Stimulated activated CD8-positive, alpha-beta memory T cell treated with anti-CD3 and anti-CD28 coated beads, Interleukin-2, amount 100 ng/mL, for 48 hours (primary cell): ENCODE data around the gene LATS2.

ENCODE experiments used
- DNase-seq, 2 donors: peaks; one replicate each; pipeline ENCODE4 v3.0.0-alpha.2; 2020; ENCODE audit warnings: low read depth in 2 of 2

The LATS2 gene

DNA sequence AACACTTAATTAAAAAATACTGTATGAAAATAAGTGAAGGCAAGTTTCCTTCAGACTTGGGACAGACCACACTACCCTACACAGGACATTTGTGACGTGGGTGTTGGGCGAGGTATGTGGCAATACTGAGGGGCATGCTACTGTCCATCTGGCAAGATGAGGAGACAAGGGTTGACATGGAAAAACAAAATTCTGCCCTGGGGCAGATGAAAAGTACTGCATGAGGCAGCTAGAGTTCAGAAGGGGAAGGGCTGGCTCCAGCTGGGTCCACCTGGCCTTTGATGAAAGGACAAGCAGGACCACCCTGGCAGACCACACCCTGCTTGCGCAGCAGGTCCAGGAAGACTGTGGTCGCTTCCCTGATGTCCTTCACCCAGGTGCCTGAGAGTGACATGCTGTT, 43.2 kb downstream of the LATS2 start:
- DNase-seq, result no peak

DNA sequence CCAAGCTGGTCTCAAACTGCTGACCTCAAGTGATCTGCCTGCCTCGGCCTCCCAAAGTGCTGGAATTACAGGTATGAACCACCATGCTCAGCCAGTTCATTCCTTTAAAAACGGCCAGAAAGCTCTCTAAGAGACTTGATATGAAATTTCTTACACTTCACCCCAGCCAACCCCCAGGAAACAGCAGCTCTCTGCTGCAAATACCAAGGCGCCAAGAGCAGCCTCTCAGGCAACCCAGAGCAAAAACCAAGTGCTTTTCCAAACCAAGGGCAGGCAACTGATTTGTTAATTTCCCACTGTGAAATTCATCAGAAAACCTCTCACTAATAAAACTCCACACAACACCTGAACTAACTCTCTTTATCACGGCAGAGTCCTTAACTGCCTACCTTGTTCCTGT, 44.9 kb downstream of the LATS2 start:
- DNase-seq, result no peak

DNA sequence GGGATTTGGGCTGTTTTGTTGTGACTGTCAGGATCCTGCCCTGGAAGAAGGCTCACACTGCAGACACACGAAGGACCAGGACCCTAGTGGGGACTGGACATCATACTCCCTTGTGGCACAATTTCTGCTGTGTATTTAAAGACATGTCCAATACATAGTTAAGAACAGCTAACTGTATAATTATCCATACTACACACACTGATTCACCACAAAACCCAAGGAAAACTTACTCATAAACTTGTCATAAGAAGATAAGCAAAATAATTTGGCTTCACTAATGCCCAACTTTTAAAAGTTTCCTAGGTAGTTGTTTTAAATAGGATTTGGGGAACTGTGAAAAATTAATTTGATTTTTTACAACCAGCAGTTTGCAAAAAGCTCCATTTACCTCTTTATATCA, 46.1 kb downstream of the LATS2 start:
- DNase-seq, result no peak

DNA sequence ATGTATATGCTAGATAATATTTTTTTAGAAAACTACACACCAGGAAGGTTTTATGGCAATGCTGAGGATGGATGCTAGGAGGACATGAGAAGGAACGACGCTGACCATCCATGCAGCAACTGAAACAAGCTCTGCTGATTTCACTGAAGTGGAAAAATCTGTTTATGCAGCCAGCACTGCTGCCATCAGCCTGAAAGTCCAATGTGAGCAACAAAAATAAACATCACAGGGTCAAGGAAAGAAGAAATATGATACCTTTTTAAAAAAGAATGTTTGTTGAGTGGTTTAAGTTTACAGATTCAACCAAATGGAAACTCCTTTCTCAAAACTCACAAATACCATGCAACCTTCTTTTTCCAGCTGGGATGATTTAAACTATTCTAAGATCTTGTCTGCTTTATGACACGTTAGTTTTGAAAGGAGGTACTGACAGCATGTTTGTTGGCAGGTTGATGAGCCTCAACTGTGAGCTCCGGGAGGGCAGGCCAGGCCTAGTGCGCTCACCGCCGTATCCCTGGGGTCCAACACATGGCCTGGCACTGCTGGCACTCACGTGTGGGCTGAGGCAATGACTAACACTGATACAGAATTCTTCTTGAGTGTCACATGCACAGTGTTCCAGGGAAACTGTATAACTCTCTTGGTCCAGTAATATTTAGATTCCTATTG, 46.8 kb downstream of the LATS2 start:
- no peak for DNase-seq

DNA sequence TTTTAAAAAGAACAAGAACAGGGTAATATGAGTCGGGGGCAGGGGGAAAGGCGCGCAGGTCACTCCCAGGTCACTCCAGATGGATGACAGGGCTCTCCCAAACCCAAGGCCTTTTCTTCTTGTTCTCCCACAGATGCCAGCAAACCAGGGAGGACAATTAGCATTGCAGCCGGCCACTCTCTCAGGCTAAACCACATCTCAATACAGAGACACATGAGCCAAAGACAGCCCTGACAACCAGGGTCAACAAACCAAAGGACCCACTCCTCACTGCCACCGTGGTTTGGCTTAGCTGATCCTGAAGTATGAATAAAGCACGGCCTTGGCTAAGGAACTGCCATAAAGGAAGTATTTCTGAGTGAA, 47.3 kb downstream of the LATS2 start:
- no peak for DNase-seq

DNA sequence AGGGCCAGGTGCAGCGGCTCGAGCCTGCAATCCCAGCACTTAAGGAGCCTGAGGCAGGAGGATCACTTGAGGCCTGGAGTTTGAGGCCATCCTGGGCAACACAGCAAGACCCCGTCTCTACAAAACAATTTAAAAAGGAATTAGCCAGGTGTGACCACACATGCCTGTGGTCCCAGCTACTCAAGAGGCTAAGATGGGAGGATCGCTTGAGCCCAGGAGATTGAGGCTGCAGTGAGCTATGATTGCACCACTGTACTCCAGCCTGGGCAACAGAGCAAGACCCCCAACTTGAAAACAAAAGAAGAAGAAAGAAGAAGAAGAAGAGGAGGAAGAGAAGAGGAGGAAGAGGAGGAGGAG, 47.7 kb downstream of the LATS2 start:
- DNase-seq, result no peak

DNA sequence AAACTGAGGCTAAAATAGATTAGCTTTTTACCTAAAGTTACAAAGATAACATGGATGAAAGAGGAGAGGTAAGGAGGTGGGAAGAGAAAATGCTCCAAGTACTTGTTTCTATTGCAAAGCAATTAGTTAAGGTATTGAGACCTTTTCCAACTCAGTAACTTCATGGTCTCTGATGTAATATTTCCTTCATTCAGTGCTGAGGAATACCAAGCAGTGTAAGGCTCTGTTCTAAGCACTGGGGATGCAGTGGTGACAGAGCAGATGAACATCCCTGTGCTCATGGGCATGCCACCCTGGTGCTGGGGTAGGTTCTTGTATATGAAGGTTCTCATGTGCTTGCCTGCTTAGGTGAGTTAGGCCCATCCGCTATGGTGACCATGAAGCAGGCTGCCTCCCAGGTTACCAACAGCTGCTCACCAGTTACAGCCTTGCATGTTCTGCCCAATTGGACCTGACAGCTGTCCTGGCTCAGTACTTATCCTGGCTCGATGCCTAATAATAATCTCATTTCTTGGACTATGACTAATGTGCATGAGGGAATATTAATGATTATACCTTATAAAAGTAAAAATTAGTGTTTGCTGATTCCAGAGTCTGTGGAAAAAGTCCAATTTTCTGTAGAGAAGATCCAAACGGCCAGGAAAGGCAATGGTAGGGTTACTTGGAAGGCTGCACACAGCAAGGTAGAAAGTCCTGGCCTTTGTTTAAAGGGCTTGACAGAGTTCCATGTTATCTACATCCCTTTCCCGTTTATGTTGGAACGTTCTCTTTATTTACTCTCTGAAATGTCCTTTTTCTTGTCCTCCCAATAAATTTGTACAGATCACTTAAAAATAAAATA, 48.3 kb downstream of the LATS2 start:
- no peak for DNase-seq

DNA sequence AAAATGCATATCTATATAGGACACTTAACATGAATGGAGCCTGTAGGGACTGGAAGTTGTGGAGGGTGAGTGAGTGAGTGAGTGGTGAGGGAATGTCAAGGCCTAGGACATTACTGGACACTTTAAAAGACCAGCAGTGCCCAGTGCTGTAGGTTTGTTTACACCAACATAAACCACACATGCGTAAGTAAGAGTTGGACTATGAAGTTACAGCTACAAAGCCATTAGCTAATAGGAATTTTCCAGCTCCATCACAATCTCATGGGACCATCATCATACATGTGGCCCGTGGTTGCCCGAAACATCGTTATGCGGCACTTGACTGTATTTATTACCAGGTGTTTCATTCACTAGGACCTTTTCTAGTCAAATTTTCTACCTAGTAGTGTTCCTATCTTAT, 49.2 kb downstream of the LATS2 start:
- DNase-seq, result no peak

DNA sequence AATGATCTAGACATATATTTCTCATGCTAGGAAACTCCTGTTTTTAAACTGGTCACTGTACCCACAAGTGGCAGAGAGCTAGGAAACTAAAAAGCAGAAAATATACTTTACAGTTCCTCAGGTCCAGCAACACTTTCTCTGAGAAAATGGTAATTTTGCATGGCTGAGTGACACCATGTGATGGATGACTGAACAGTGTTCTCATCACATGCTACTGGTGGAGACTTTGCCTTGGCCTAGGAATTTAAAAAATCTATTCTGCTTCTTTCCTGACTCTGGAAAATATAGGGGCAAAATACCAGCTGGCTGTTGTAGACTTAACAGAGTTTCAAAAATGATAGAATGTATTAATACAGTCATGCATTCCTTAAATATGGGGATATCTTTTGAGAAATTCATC, 50.0 kb downstream of the LATS2 start:
- DNase-seq, result no peak

DNA sequence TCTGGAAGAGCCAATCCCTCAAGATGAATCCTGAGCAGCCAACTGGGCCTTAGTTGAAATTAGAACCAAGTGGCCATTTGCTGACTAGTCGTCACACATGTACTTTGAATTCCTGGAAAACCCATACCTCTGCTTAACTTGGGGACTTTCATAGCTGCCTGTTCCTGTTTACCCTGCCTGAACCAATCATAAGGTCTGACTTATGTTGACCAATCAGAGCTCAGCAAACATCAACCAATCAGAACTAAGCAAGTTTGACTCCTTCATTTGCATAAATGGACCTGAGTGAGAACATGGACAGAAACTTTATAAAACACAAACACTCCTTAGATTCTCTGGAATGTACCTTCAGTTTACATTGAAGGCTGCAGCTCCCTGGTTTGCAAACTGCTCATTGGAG, 50.8 kb downstream of the LATS2 start:
- no peak for DNase-seq

DNA sequence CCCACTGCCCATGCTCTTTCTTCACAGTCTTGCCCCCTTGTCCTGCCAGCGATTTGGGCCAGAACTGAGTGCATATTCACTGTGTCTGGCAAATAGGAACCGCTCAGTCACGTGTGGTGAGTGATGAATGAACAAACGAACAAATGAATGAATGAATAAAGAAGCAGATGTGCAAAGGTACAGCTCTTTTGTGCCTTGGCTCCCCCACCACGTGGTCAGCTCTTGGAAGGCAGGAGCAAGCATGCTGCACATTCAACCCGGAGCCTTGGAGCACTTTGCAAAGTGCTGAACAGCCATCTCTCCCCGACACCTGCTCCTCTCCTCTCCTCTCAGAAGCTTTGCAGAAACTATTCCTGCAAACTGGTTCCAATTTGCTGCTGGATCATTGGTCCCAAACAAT, 52.4 kb downstream of the LATS2 start:
- DNase-seq, result no peak

DNA sequence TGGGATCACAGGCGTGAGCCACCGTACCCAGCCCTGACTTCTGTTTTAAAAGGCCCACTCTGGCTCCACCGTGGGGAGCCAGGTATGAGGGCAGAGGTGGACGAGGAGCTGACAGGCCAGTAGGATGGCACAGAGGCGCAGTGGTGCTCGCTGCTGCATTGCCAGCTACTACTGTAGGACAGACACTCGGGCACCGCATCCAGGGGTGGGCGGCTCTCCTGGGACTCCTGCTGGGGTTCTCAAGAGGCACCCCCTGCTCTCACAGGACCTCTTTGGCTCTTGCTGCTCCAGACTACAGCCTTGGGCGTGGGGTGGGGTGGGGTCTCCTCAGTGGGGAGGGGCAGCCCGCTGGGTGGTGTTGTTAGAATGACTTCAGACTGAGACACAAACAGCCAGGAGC, 53.4 kb downstream of the LATS2 start:
- DNase-seq, result no peak

DNA sequence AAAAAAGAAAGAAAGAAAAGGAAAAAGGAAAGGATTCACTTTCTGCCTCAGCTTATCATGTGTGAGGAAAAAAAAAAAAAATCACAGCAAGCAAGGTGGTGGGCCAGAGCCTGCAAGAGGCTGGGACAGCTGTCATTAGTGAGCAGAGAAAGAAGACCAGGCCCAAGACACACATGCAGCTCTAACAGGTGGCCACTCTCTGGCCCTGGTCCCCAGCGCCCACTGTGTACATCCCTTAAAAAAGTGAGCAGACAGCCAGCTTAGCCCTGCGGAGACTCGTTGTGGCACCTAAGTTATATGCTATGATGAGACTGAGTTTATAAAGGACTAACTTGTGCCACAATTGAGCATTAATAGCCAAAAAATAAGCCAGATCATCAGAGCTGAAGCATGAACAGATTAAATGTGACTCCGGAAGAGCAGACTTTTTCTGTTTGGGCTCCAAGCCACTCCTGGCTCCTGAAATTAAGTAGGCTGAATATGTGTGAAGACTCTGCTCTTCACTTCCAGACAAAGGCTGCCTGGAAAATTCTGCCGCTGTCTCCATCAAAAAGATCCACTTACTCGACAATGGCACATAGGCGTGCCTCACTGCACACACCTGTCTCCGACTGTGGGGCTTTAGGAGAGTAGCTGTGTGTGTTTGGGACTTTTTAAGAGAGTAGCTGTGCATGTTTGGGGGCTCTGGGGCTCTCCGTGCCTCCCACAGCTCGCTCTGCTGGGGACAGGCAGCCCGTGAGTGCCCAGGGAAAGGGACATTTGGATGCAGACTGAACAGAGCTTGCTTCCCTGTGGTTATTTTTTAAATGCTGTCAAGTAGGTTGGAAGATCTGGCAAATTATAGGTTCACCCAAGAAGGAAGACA, 55.0 kb downstream of the LATS2 start:
- no peak for DNase-seq

DNA sequence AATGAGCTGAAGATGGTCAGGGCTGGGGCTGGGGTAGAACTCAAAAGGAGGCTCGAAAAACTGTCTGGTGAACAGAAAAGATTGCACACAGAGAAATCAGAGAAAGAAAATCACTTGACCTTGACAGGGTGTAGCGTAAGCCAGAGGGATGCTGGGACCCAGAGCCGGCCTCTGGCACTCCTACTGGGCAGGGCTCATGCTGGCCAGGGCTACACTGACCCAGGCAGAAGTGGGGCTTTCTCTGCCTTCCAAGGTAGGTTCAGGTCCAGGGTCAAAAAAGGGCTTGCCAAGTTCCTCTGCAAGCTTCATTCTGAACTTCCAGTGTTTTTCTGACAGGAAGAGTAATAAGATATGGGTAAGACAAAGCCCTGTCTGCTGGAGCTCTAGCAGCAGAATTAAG, 56.2 kb downstream of the LATS2 start:
- DNase-seq, result no peak

DNA sequence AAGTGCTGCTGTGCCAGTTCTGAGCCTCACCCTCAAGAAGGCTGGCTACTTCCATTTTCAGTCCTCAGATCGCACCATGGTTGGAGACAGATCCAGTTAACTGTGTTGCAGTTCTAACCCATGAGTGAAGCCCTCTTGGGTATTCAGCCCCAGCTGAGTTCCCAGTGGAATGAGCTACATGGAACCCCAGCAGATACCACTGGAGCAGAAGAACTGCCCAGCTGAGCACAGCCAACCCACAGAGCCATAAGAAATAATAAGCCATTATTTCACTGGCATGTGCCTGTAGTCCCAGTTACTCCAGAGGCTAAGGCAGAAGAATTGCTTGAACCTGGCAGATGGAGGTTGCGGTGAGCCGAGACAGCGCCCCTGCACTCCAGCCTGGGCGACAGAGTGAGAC, 59.9 kb downstream of the LATS2 start:
- DNase-seq, result no peak

DNA sequence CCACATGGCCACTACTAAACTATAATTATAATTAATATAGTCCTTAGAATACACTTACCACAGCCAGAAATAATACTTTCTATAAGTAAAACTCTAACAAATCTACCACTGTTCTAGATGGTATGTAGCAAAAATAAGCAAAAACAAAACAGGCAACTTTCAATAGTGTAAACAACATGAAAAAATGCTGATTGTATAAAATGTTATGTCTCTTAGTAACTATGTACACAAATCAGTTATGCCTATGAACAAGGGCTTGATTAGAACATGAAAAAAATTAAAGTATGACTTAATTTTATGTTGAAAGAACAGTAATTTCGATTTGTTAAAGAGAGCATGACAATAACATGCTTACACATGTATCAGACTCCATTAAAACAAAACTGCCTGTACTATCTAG, 60.7 kb downstream of the LATS2 start:
- DNase-seq, result no peak

DNA sequence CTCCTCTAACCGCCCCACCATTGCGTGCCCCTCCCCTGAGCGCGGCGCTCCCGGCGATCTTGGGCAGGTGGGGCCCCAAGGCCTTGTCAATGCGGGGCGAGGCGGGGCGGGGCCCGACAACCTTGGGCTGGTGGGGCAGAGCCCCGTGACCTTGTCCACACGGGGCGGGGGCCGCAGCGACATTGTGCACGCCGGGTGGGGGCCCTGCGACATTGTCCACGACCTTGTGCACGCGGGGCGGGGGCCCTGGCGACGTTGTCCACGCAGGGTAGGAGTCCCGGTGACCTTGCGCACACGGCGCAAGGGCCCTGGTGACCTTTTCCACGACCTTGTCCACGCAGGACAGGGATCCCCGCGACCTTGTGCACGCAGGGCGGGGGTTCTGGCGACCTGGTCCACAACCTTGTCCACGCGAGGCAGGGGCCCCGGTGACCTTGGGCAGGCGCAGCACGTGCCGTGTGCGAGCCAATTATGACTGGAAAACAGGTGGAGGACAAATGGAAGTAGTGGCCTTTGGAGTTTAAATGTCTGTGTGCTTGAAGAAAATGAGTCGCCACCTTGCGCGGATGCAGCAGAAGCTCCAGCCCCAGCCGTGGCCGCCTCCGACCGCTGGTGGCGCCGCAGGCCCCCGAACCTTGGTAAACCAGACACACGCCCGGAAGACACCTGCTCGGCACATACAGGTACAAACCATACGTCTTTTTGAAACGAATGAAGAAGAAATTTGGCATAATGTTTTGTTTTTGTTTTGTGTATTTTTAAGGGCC, 62.6 kb downstream of the LATS2 start:
- DNase-seq, result no peak

DNA sequence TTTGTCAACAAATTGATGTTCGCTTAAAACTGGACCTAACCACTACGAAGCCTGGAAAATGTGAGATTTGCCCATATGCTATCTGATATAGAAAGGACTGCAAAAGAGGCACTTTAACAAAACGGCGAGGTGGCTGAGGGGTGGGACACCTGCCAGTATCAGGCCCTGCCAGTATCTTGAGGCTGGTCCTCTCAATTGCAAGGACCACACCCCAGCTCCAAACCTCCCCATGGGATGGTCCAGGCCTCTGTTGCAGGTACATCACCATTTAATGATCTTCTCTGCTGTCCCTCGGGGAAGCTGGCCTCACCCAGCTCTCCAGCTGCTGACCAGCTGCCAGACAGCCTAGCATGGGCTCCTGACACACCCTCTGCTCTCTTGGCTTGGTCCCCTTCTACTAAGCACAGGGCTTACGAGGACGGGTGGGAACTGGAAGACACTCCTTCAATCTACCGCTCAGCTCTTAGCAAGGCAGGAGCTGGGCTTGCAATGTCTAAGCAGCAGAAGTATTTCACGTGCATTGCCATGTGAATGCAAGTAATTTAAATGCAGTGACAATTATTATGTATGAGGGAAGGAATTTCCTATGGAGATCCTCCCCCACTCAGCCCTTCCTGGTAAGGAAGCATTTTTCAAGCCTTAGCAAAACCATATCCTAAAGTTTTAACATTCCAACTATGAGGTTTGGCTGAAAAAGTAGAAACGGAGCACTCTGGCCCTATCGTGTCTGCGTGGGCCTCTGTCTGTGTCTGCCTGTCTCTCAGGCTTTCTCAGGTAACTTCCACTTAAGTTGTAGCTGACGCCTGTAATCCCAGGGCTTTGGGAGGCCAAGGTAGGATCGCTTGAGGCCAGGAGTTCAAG, 63.9 kb downstream of the LATS2 start:
- DNase-seq, result no peak

DNA sequence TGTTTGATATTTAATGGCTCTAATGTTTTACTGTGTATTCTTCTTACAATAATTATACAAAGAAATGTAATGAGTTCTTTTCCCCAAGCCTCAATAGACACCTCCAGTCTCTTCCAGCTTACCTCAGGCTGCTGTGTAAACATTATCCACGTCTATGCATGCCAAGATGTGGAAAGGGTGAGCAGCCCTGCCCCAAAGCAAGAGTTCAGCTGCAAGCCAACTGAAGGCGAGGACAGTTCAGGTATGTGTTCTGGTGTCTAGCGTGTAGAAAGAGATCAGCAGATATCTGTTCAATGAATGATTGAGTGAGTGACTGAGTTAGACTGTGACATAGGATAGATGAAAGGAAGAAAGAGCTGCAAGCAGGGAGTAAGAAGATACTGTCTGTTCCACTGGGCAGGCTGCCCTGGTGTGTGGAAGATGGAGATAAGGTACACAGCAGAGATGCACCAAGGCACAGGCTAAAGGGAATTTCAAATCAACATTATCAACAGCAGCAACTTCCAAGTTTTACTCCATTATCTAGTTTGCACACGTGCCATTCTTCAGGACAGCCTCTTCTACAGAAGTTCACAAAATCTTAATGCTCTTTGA, 66.0 kb downstream of the LATS2 start:
- DNase-seq, result no peak

DNA sequence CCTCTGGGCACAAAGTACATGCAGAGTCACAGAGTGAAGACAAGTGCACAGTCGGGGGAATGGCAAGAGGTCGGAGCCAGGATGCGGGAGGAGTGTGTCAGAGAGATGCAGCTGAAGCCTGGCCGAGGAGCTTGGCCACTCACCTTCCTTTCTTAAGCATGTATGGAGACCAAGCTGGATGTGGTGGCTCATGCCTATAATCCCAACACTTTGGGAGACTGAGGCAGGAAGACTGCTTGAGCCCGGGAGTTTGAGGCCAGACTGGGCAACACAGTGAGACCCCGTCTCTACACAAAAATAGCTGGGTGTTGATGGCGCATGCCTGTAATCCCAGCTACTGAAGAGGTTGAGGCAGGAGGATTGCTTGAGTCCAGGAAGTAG, 67.0 kb downstream of the LATS2 start:
- DNase-seq, result no peak
